ENCODE measurements around the gene NPC2. TPM values are rescaled to one million over a fixed set of nuclear protein-coding genes. Genes with fewer than 3 reads are reported as not detected.
A peak's percentile ranks its signal among the peaks of the same experiment; 100 is the strongest.

Gene NPC2
- total and polyA plus RNA-seq, 2 of the 4 experiments (the other 2 are of a cell fraction): 210 to 273 TPM

GRCh38 chr14:74507840-74508239 lies 14.7 kb upstream of the NPC2 start:
- no peak overlapping the region for H4K5ac ChIP-seq (ENCODE audit: low read depth, low read length)
- no peak overlapping the region for H4K8ac ChIP-seq (ENCODE audit: low read depth in 2 of 2, low read length in 2 of 2)
- no peak overlapping the region for H2BK15ac ChIP-seq (ENCODE audit: low read depth, low read length)
- H4K91ac ChIP-seq (ENCODE audit: insufficient read depth, low read depth, low read length): no peak overlapping the region
- ChIA-PET POLR2A (ENCODE audit: unreplicated experiment) (no interaction called here), CTCF (no interaction called here)
- H3K4ac ChIP-seq (ENCODE audit: low read depth, low read length): no peak overlapping the region
- no peak for DNase-seq
- in situ Hi-C loops (cut with MboI; ENCODE audit: low sequenced_read_pairs): loop anchor here (10.0 kb wide), 1 partner anchor 287 kb away; no protein-coding TSS in a partner anchor
- no peak overlapping the region for H3K14ac ChIP-seq (replicated peaks; ENCODE audit: low read depth, low read length)
- intact Hi-C loops (cut with micrococcal nuclease): no loop called here
- H2AK5ac ChIP-seq (ENCODE audit: low read depth, low read length): no peak overlapping the region
- no peak overlapping the region for H3K4me3 ChIP-seq (ENCODE audit: insufficient read depth, low read depth, low read length)
- no peak overlapping the region for H3K4me2 ChIP-seq (ENCODE audit: low read depth, low read length)
- H3K9ac ChIP-seq (ENCODE audit: low read depth, low read length): no peak overlapping the region
- peaks cover 10% of the 10 kb centered on the region for H3K4me1 ChIP-seq (ENCODE audit: control insufficient read depth, insufficient read depth, low read length)
- H2AK9ac ChIP-seq (replicated peaks; ENCODE audit: low read depth, low read length, poor library complexity): peak overlapping the region; percentile 38
- H3K79me1 ChIP-seq (ENCODE audit: low read depth in 1 of 2, low read length in 2 of 2): peaks cover 0 to 4% of the 10 kb centered on the region in 2 experiments; a peak in 1 of 4 replicates
- dilution Hi-C loops (cut with HindIII; ENCODE audit: low sequenced_read_pairs, unreplicated experiment): no loop called here
- TF ChIP-seq RAD21 (IDR thresholded peaks at IDR 0.05; ENCODE audit: low read length) (no peak), CEBPB (IDR thresholded peaks at IDR 0.05; ENCODE audit: low read depth, low read length) (no peak), MXI1 (IDR thresholded peaks at IDR 0.05; ENCODE audit: borderline replicate concordance, low read depth, low read length) (no peak), CHD1 (IDR thresholded peaks at IDR 0.05; ENCODE audit: low read depth, low read length) (no peak), RCOR1 (IDR thresholded peaks at IDR 0.05; ENCODE audit: insufficient replicate concordance, low read length) (no peak)
- H3K9me3 ChIP-seq (ENCODE audit: control insufficient read depth, insufficient read depth, low read length): no peaks in the 10 kb centered on the region
- no TSS peak for BruUV-seq (replicated peaks)
- H3K23ac ChIP-seq (ENCODE audit: low read depth, low read length): no peak overlapping the region
- no peak overlapping the region for H2BK5ac ChIP-seq (ENCODE audit: low read depth, low read length, poor library complexity, severe bottlenecking)
- WGBS, 2 experiments (ENCODE audit: extremely low coverage in 2 of 2, insufficient read length in 1 of 2): no CpG with 5 or more reads among the region's 5 CpGs
- no peak overlapping the region for H3K56ac ChIP-seq (ENCODE audit: extremely low read depth, insufficient read depth, low read length)
- H2BK120ac ChIP-seq (ENCODE audit: low read depth, low read length): no peak overlapping the region
- H4K20me1 ChIP-seq (ENCODE audit: insufficient read depth, low read length): no peaks in the 10 kb centered on the region
- H2AFZ ChIP-seq (replicated peaks; ENCODE audit: low read length, poor library complexity): no peak overlapping the region
- peaks cover 23% of the 10 kb centered on the region for H3K36me3 ChIP-seq (ENCODE audit: control insufficient read depth, insufficient read depth, low read length)
- no peak for ATAC-seq (ENCODE audit: low read depth)
- H3K18ac ChIP-seq (ENCODE audit: low read depth, low read length): no peak overlapping the region
- peaks cover 13% of the 10 kb centered on the region; the same call in 1 of the 2 replicates for H3K9me1 ChIP-seq (ENCODE audit: insufficient read depth, low read length)
- H3K27ac ChIP-seq (ENCODE audit: insufficient read depth, low read length): no peak overlapping the region
- no peak overlapping the region for H2BK20ac ChIP-seq (ENCODE audit: low read depth, low read length)
- H3K27me3 ChIP-seq (ENCODE audit: control insufficient read depth, insufficient read depth, low read length): no peaks in the 10 kb centered on the region
